Left lung (tissue), 10 donors: Measurements from ENCODE around the gene C3orf22. TPM values are rescaled to one million over a fixed set of nuclear protein-coding genes. Genes with fewer than 3 reads are reported as not detected.
"Not testable (repeated sequence)": the region's sequence is repeated elsewhere in the genome, so short reads cannot be mapped to it uniquely, and the experiment has no call there.

Experiments used
- ATAC-seq: fragments of 200-7000 bp; cut with Tn5 transposase; one replicate; pipeline ENCODE4 v1.9.1; 2020; ENCODE audit warnings: moderate library complexity
- DNase-seq, 4 donors: peaks; one replicate each; pipeline ENCODE4 v3.0.0-alpha.2; 2013 to 2020
- H3K27ac ChIP-seq, 2 donors: fragments of 200-600 bp; sonication (generic) in 1 of 2; one replicate each; pipeline versions ENCODE4 v1.5.0 to v1.8.0; 2020 to 2021
- H3K27me3 ChIP-seq, 2 donors: fragments of 200-600 bp; sonication (generic) in 1 of 2; one replicate each; pipeline versions ENCODE4 v1.5.0 to v1.8.0; 2020 to 2021
- H3K36me3 ChIP-seq, 2 donors: fragments of 200-600 bp; sonication (generic) in 1 of 2; one replicate each; pipeline versions ENCODE4 v1.5.0 to v1.8.0; 2020 to 2021
- H3K4me1 ChIP-seq, 2 donors: fragments of 200-600 bp; one replicate each; pipeline ENCODE4 v1.8.0; 2021
- H3K4me3 ChIP-seq, 2 donors: fragments of 200-600 bp; sonication (generic) in 1 of 2; one replicate each; pipeline versions ENCODE4 v1.5.0 to v1.8.0; 2020 to 2021; ENCODE audit warnings: mild to moderate bottlenecking in 1 of 2
- H3K9me3 ChIP-seq, 2 donors: fragments of 200-600 bp; sonication (generic) in 1 of 2; one replicate each; pipeline versions ENCODE4 v1.5.0 to v1.8.0; 2020 to 2021
- CTCF ChIP-seq, 2 donors: fragments of 200-600 bp; sonication (generic) in 1 of 2; IDR thresholded peaks; one replicate each; pipeline versions ENCODE4 v1.5.0 to v1.8.0; 2021; ENCODE audit warnings: antibody characterized with exemption in 2 of 2
- intact Hi-C, 2 donors: fragments of 100-400 bp; cut with DNase I; formaldehyde crosslinking; loops; one replicate each; pipeline versions ENCODE4 v1.11.2 to v1.14.2; 2022
- polyA plus RNA-seq, 6 donors: library from polyadenylated mRNA; unstranded; fragments of 120-200 nt; gene quantifications; one replicate each; pipeline ENCODE4 v1.2.1, GENCODE V29; 2013; ENCODE audit not compliant: insufficient read length in 6 of 6
- total RNA-seq, 2 donors: library from RNA; stranded (reverse); fragmentation: NEBNext Ultra II Directional; extraction: Animal tissue kit (Norgen Biotek cat#: 25700); gene quantifications; one replicate each; pipeline ENCODE4 v1.2.1, GENCODE V29; 2021
- donor health status: DM: no; HTN: yes; CAD: no.
- donor health status: DM: no; HTN: no; CAD: no.

The C3orf22 gene
- total and polyA plus RNA-seq, 8 donors: 0.10 to 0.25 (median 0.12) TPM; not detected in 3

GRCh38 chr3:126536126-126536525 lies 22.6 kb downstream of the C3orf22 start:
- peaks cover 0 to 14% of the 10 kb centered on the region in 2 donors for H3K4me1 ChIP-seq

GRCh38 chr3:126535636-126536035 lies 23.1 kb downstream of the C3orf22 start:
- no peak for TF ChIP-seq CTCF (IDR thresholded peaks at IDR 0.05)
- H3K36me3 ChIP-seq: no peaks in the 10 kb centered on the region
- H3K4me1 ChIP-seq: peaks cover 0 to 14% of the 10 kb centered on the region in 2 donors
- H3K9me3 ChIP-seq: no peaks in the 10 kb centered on the region
- H3K4me3 ChIP-seq: no peak overlapping the region
- peaks cover 0 to 20% of the 10 kb centered on the region in 2 donors for H3K27me3 ChIP-seq
- H3K27ac ChIP-seq: no peak overlapping the region
- no peak for ATAC-seq
- peak in 1 of 4 donors; percentile 26 for DNase-seq
- intact Hi-C loops: no loop called here

More at GRCh38 chr3:126536126-126536525, 22.6 kb downstream of the C3orf22 start:
- Histone ChIP-seq H3K36me3 (no peaks in the 10 kb centered on the region), H3K27me3 (peaks cover under 1 to 25% of the 10 kb centered on the region in 2 donors), H3K9me3 (no peaks in the 10 kb centered on the region), H3K4me3 (no peak overlapping the region), H3K27ac (no peak overlapping the region)
- intact Hi-C loops: no loop called here
- no peak for TF ChIP-seq CTCF (IDR thresholded peaks at IDR 0.05)
- ATAC-seq (no peak), DNase-seq (peak in 2 of 4 donors; percentile 22 to 24)

- H3K4me3 ChIP-seq, ATAC-seq, H3K9me3 ChIP-seq, H3K36me3 ChIP-seq, intact Hi-C loops, H3K27ac ChIP-seq: not testable (repeated sequence)
- DNase-seq: peak in 1 of 4 donors; percentile 1
- peaks cover 0 to 16% of the 10 kb centered on the region in 2 donors for H3K4me1 ChIP-seq
- peaks cover 0 to 19% of the 10 kb centered on the region in 2 donors for H3K27me3 ChIP-seq
Observed at GRCh38 chr3:126534716-126535115, 24.0 kb downstream of the C3orf22 start.

- Histone ChIP-seq H3K27me3 (peaks cover 0 to 19% of the 10 kb centered on the region in 2 donors), H3K4me1 (peaks cover 0 to 28% of the 10 kb centered on the region in 2 donors), H3K4me3 (no peak overlapping the region), H3K9me3 (no peaks in the 10 kb centered on the region), H3K27ac (no peak overlapping the region), H3K36me3 (no peaks in the 10 kb centered on the region)
- DNase-seq: no peak
- no peak for ATAC-seq
- TF ChIP-seq CTCF (IDR thresholded peaks at IDR 0.05): no peak
- intact Hi-C loops: no loop called here
Observed at GRCh38 chr3:126533506-126533905, 25.2 kb downstream of the C3orf22 start.

- no peak for TF ChIP-seq CTCF (IDR thresholded peaks at IDR 0.05)
- ATAC-seq: no peak
Observed at GRCh38 chr3:126531051-126531330, 27.7 kb downstream of the C3orf22 start.

More at GRCh38 chr3:126531051-126531330, 27.7 kb downstream of the C3orf22 start:
- Histone ChIP-seq H3K9me3 (no peaks in the 10 kb centered on the region), H3K36me3 (no peaks in the 10 kb centered on the region), H3K4me1 (peaks cover 0 to 42% of the 10 kb centered on the region in 2 donors), H3K27me3 (peaks cover 0 to 20% of the 10 kb centered on the region in 2 donors), H3K27ac (peak overlapping the region in 1 of 2 donors; percentile 86), H3K4me3 (no peak overlapping the region)
- intact Hi-C loops: no loop called here
- DNase-seq: no peak
